Endometrial microvascular endothelial cells (primary cell): ENCODE measurements around the gene NCSTN. TPM values are rescaled to one million over a fixed set of nuclear protein-coding genes. Genes with fewer than 3 reads are reported as not detected.

Experiments used
- in situ Hi-C: cut with HindIII; loops from 2 replicates; pipeline ENCODE4 v1.10.0; 2017; ENCODE audit warnings: low sequenced_read_pairs, low pct_unique_long_range_greater_than_20kb; ENCODE audit errors: inconsistent ontology term
- total RNA-seq: library from RNA; depleted of rRNA; stranded (reverse); fragments of >200 nt; gene quantifications from one replicate; pipeline ENCODE4 v1.2.3, GENCODE V29; 2015; ENCODE audit errors: inconsistent ontology term

The NCSTN gene
- 105 TPM for total RNA-seq

GRCh38 chr1:160342953-160343869 lies at the start of gene NCSTN, which contains the start of gene COPA:
NCSTN (plus strand) TSS chr1:160343383; CDS start chr1:160343397, 14 bp downstream.
COPA (minus strand) TSS chr1:160343250; CDS start chr1:160343170, 80 bp downstream.
- in situ Hi-C loops: no loop called here

DNA sequence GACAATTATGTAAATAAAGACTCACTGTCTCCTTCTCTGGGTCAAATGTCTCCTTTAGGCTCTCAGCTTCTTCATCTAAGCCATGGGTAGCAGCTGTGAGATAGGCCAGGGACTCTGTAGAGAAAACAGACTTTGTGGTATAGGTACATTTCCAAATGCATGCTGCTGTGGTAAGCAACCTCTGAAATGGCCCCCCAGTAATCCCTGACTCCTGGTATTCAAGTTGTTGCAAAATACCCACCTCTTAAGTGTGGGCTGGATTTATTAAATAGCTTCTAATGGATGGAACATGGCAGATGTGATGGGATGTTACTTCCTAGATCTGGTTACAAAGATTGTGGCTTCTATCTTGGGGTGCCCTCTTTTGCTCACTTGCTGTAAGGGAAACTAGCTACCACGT lies 47.1 kb upstream of the NCSTN start:
- in situ Hi-C loops: no loop called here

DNA sequence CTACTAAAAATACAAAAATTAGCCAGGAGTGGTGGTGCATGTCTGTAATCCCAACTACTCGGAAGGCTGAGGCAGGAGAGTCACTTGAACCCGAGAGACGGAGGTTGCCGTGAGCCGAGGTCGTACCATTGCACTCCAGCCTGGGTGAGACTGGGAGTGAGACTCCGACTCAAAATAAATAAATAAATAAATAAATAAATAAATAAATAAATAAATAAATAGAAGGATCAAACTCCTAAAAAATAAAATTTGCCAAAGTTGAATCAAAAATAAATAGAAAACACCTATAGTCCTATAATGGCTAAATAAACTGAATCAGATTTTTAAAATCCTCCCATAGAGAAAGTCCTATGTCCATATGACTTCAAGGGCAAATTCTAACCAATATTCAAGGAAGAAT lies 43.0 kb upstream of the NCSTN start:
- in situ Hi-C loops: no loop called here

- in situ Hi-C loops: no loop called here
Measured at GRCh38 chr1:160307118-160307791, 35.9 kb upstream of the NCSTN start.

- in situ Hi-C loops: no loop called here
Measured at GRCh38 chr1:160308451-160309184, 34.6 kb upstream of the NCSTN start.

DNA sequence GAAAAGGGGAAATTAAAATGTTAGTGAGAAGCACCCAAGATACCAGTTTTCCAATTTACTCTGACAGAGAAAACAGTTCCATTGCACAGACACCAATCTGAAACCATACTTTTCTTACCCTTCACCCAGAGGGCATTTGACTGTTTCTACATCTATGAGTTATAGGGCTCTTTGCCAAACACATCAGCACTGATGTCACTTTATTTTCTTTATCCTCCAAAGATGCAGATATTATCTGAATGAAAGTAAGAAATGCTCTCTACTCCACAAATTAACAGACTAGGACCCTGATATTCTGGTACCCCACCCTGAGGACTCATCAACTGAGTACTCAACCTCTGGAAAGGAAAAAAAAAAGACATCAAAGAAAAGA lies 34.0 kb upstream of the NCSTN start:
- in situ Hi-C loops: no loop called here

GRCh38 chr1:160309571-160309970 lies 33.6 kb upstream of the NCSTN start:
- in situ Hi-C loops: no loop called here

- in situ Hi-C loops: no loop called here
Measured at GRCh38 chr1:160315359-160315758, 27.8 kb upstream of the NCSTN start.

DNA sequence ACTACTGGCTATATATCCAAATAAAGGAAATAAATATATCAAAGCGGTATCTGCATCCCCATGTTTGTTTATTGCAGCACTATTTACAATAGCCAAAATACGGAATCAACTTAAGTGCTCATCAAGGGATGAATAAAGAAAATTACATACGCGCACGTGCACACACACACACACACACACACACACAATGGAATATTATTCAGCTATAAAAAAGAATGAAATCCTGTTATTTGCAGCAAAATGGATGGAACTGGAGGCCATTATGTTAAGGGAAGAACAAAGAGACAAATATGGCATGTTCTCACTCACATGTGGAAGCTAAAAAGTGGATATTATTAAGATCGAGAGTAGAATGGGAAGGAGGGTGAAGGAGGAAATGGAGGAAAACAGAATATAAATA lies 20.4 kb upstream of the NCSTN start:
- in situ Hi-C loops: no loop called here

- in situ Hi-C loops: no loop called here
Measured at GRCh38 chr1:160325252-160325651, 17.9 kb upstream of the NCSTN start.

- in situ Hi-C loops: no loop called here
Measured at GRCh38 chr1:160326418-160326817, 16.8 kb upstream of the NCSTN start.

DNA sequence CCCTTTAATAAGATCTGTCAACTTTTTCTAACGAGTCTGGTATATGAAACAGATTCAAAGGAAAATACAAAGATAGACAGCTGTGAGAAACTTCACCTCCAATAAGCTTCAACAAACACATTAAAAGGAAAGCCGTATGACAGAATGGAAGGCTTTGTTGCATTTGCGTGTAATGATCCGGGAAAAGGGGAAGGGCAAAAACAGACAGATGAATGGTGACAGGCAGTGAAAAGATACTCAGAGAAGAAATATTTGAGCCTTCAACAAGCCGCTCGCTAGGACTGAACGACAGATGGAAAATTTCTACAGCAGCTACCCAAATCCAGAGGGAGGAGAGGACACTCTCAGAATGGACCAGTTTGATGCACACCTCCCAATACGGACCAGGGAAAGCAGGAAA lies 15.0 kb upstream of the NCSTN start:
- in situ Hi-C loops: no loop called here

GRCh38 chr1:160330119-160330518 lies 13.1 kb upstream of the NCSTN start:
- in situ Hi-C loops: no loop called here

GRCh38 chr1:160332516-160332915 lies 10.7 kb upstream of the NCSTN start:
- in situ Hi-C loops: no loop called here

GRCh38 chr1:160338580-160338979 lies 4.6 kb upstream of the NCSTN start:
- in situ Hi-C loops: no loop called here

GRCh38 chr1:160340146-160340545 lies 3.0 kb upstream of the NCSTN start:
- in situ Hi-C loops: no loop called here

GRCh38 chr1:160340866-160341265 lies 2.3 kb upstream of the NCSTN start:
- in situ Hi-C loops: no loop called here

- in situ Hi-C loops: no loop called here
Measured at GRCh38 chr1:160342526-160342925, 657 bp upstream of the NCSTN start.

GRCh38 chr1:160344241-160344640 lies 1.1 kb downstream of the NCSTN start:
- in situ Hi-C loops: no loop called here
